Measurements from ENCODE around the gene RAB30. TPM values are rescaled to one million over a fixed set of nuclear protein-coding genes. Genes with fewer than 3 reads are reported as not detected.
"Not testable (repeated sequence)": the region's sequence is repeated elsewhere in the genome, so short reads cannot be mapped to it uniquely, and the experiment has no call there.

The RAB30 gene
- total RNA-seq, 1 donor from 2014 or later, result 5.8 TPM

GRCh38 chr11:83011333-83012167 is 60.1 kb downstream of the RAB30 start:
- TF ChIP-seq CTCF (IDR thresholded peaks at IDR 0.05; ENCODE audit: insufficient read depth, low read length, poor library complexity, severe bottlenecking), result no peak
- Histone ChIP-seq H3K36me3 (ENCODE audit: control insufficient read depth, insufficient read depth, low read length) (no peaks in the 10 kb centered on the region), H3K27me3 (ENCODE audit: control insufficient read depth, insufficient read depth, low read length) (no peaks in the 10 kb centered on the region), H3K4me3 (ENCODE audit: low read depth, low read length) (no peak overlapping the region)
- DNase-seq (ENCODE audit: low read depth), result no peak

DNA sequence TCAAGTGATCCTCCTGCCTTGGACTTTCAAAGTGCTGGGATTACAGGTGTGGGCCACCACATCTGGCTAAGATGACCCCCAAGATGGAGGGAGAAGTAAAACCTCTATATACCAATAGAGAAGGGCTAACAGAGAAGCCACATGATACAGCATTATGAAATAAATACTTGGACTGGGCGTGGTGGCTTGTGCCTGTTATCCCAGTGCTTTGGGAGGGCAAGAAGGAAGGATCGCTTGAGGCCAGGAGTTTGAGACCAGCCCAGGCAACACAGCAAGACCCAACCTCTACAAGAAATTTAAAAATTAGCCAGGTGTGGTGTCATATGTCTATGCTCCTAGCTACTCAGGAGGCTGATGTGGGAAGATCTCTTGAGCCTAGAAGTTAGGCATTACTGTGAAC is 61.7 kb downstream of the RAB30 start:
- Histone ChIP-seq H3K27me3 (ENCODE audit: control insufficient read depth, insufficient read depth, low read length) (no peaks in the 10 kb centered on the region), H3K4me3 (ENCODE audit: low read depth, low read length) (no peak overlapping the region), H3K36me3 (ENCODE audit: control insufficient read depth, insufficient read depth, low read length) (no peaks in the 10 kb centered on the region)
- DNase-seq (ENCODE audit: low read depth), result no peak
- no peak for TF ChIP-seq CTCF (IDR thresholded peaks at IDR 0.05; ENCODE audit: insufficient read depth, low read length, poor library complexity, severe bottlenecking)

DNA sequence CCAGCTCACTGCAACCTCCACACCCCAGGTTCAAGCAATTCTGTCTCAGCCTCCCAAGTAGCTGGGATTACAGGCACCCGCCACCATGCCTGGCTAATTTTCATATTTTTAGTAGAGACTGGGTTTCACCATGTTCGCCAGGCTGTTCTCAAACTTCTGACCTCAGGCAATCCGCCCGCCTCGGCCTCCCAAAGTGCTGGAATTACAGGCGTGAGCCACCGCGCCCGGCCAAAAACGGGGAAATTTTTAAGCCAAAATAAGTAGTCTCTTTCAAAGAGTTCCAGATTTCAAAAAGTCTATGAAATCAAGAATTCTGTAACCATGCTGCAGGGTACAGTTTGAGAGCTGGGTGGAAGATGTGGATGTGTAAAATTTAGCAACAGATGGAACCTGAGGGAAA is 62.6 kb downstream of the RAB30 start:
- not testable (repeated sequence) for H3K27me3 ChIP-seq (ENCODE audit: control insufficient read depth, insufficient read depth, low read length); DNase-seq (ENCODE audit: low read depth); H3K4me3 ChIP-seq (ENCODE audit: low read depth, low read length); H3K36me3 ChIP-seq (ENCODE audit: control insufficient read depth, insufficient read depth, low read length)

GRCh38 chr11:83008581-83008923 is 63.1 kb downstream of the RAB30 start:
- no peaks in the 10 kb centered on the region for H3K36me3 ChIP-seq (ENCODE audit: control insufficient read depth, insufficient read depth, low read length)
- no peak for TF ChIP-seq CTCF (IDR thresholded peaks at IDR 0.05; ENCODE audit: insufficient read depth, low read length, poor library complexity, severe bottlenecking)
- H3K27me3 ChIP-seq (ENCODE audit: control insufficient read depth, insufficient read depth, low read length), result no peaks in the 10 kb centered on the region
- no peak for DNase-seq (ENCODE audit: low read depth)
- H3K4me3 ChIP-seq (ENCODE audit: low read depth, low read length), result no peak overlapping the region

- TF ChIP-seq CTCF (IDR thresholded peaks at IDR 0.05; ENCODE audit: insufficient read depth, low read length, poor library complexity, severe bottlenecking), result no peak
- Histone ChIP-seq H3K36me3 (ENCODE audit: control insufficient read depth, insufficient read depth, low read length) (no peaks in the 10 kb centered on the region), H3K27me3 (ENCODE audit: control insufficient read depth, insufficient read depth, low read length) (no peaks in the 10 kb centered on the region), H3K4me3 (ENCODE audit: low read depth, low read length) (no peak overlapping the region)
- DNase-seq (ENCODE audit: low read depth), result no peak
These were observed 63.7 kb downstream of the RAB30 start for GRCh38 chr11:83007909-83008580.

DNA sequence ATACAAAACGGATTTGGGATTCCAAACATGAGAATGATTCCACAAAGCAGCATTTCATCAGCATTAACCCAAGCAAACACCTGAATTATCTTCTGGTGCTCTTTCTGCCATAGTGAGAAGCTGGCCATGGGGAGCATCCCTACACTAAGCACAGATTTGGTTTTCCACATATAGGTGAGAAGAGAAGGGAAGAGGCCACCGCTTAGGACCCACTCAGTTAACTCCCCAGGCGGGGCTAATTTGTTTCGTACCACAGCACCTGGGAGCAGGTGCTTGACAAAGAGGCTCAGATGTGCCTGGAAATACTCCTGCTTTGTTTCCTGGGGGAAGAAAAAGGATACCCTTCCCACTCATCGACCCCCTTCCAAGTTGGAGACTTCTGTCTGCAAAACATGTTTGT is 64.2 kb downstream of the RAB30 start:
- Histone ChIP-seq H3K4me3 (ENCODE audit: low read depth, low read length) (no peak overlapping the region), H3K36me3 (ENCODE audit: control insufficient read depth, insufficient read depth, low read length) (no peaks in the 10 kb centered on the region), H3K27me3 (ENCODE audit: control insufficient read depth, insufficient read depth, low read length) (no peaks in the 10 kb centered on the region)
- TF ChIP-seq CTCF (IDR thresholded peaks at IDR 0.05; ENCODE audit: insufficient read depth, low read length, poor library complexity, severe bottlenecking), result no peak
- no peak for DNase-seq (ENCODE audit: low read depth)
